DMS79 treated with DMSO at 0.1 percent for 48 hours (cell line): ENCODE measurements around the gene ALDOB.

Experiments used
- DNase-seq: peaks from one replicate; lab custom pipeline; 2025; lab: John Stamatoyannopoulos, UW

Gene ALDOB

GRCh38 chr9:101383361-101383760 lies 52.2 kb downstream of the ALDOB start:
- no peak for DNase-seq

- no peak for DNase-seq
These were observed 53.7 kb downstream of the ALDOB start for GRCh38 chr9:101381833-101382342.

- no peak for DNase-seq
These were observed 54.5 kb downstream of the ALDOB start for GRCh38 chr9:101381118-101381517.

- no peak for DNase-seq
These were observed 55.3 kb downstream of the ALDOB start for GRCh38 chr9:101380295-101380694.

- no peak for DNase-seq
These were observed 59.3 kb downstream of the ALDOB start for GRCh38 chr9:101376111-101376848.

GRCh38 chr9:101375546-101375945 lies 60.0 kb downstream of the ALDOB start:
- DNase-seq, result no peak

DNA sequence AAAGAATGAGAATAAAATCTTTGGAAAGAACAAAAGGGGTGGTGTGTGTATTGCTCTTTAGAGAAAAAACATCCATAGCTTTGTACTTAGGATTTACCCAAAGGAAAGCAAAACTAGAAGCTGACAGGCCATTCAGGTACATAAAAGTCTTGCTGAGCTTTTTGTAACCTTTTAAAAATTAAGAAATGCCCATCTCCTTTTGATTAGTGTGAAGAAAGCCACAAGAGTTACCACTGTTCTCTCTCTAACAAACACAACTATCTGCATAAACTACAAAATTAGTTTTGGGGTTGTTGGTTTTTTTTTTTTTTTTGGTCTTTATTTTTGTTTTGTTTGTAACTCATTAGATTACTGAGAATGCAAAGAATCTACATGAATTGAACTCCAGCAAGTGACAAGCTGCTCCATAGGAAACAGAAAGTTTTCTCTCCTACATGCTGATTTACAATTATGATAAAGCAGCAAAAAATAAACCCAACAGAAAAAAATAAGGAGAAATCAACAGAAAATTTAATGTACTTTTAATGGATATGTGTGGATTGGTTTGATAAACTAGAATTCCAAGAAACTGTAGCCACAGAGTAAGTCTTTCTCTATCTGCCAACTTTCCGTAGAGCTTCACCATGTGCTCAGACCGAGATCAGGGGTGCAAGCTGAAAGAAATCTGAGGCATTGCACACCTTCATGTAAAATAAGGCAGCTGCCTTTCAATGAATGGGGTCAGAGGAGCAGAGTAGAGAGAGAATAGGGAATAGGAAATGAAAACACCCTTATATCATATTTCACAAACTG lies 63.1 kb downstream of the ALDOB start:
- DNase-seq, result no peak

GRCh38 chr9:101371813-101372212 lies 63.8 kb downstream of the ALDOB start:
- no peak for DNase-seq
